Smooth muscle cell (in vitro differentiated cells): ENCODE measurements around the gene ATG7. TPM values are rescaled to one million over a fixed set of nuclear protein-coding genes. Genes with fewer than 3 reads are reported as not detected.

Experiments
- DNase-seq: peaks from one replicate; lab custom pipeline; 2025; ENCODE audit not compliant: unreplicated experiment; lab: John Stamatoyannopoulos, UW
- H2AFZ ChIP-seq: fragments of 200-600 bp; sonication (generic); 2 replicates; pipeline ENCODE4 v1.6.0; 2016; ENCODE audit warnings: antibody characterized with exemption, low read depth, mild to moderate bottlenecking
- H3F3A ChIP-seq: fragments of 200-600 bp; sonication (generic); 2 replicates; pipeline ENCODE4 v1.6.0; 2017; ENCODE audit warnings: antibody characterized with exemption, low read depth
- H3K27ac ChIP-seq: fragments of 200-600 bp; sonication (generic); 2 replicates; pipeline ENCODE4 v1.5.1; 2016; ENCODE audit warnings: low read depth, mild to moderate bottlenecking
- H3K27me3 ChIP-seq: fragments of 200-600 bp; sonication (generic); 2 replicates; pipeline ENCODE4 v1.6.1; 2016; ENCODE audit warnings: low read depth, mild to moderate bottlenecking
- H3K36me3 ChIP-seq: fragments of 200-600 bp; sonication (generic); 2 replicates; pipeline ENCODE4 v1.5.1; 2016; ENCODE audit warnings: low read depth
- H3K4me1 ChIP-seq: fragments of 200-600 bp; sonication (generic); 2 replicates; pipeline ENCODE4 v1.5.1; 2016; ENCODE audit warnings: low read depth
- H3K4me2 ChIP-seq: fragments of 200-600 bp; sonication (generic); 2 replicates; pipeline ENCODE4 v1.6.0; 2016; ENCODE audit warnings: mild to moderate bottlenecking
- H3K4me3 ChIP-seq: fragments of 200-600 bp; sonication (generic); 2 replicates; pipeline ENCODE4 v1.5.1; 2016; ENCODE audit warnings: mild to moderate bottlenecking
- H3K79me2 ChIP-seq: fragments of 200-600 bp; sonication (generic); 2 replicates; pipeline ENCODE4 v1.6.0; 2016; ENCODE audit warnings: low read depth, mild to moderate bottlenecking
- H3K9ac ChIP-seq: fragments of 200-600 bp; sonication (generic); 2 replicates; pipeline ENCODE4 v1.6.0; 2016; ENCODE audit warnings: low read depth
- H3K9me3 ChIP-seq: fragments of 200-600 bp; sonication (generic); replicated peaks from 2 replicates; pipeline ENCODE4 v1.5.1; 2016; ENCODE audit warnings: low read depth
- H4K20me1 ChIP-seq: fragments of 200-600 bp; sonication (generic); 2 replicates; pipeline ENCODE4 v1.6.0; 2016; ENCODE audit warnings: low read depth
- WGBS: methylation state at CpG from one replicate; pipeline ENCODE4 v1.1.7; 2016; ENCODE audit warnings: low lambda C conversion rate; 5-methylcytosine and 5-hydroxymethylcytosine counted together
- polyA plus RNA-seq: library from polyadenylated mRNA; unstranded; fragments of >200 nt; fragmentation: Nextera tagmentation; extraction: Ambion mirVana; gene quantifications from 2 replicates; pipeline ENCODE4 v1.2.1, GENCODE V29; 2016
- total RNA-seq: library from RNA; depleted of rRNA; stranded (reverse); fragments of >200 nt; gene quantifications from 2 replicates; pipeline ENCODE4 v1.2.3, GENCODE V29; 2014
- TF ChIP-seq, protein P1 (sequence below): fragments of 200-600 bp; sonication (generic); IDR thresholded peaks from 2 replicates; pipeline ENCODE4 v1.5.1; 2017; ENCODE audit warnings: borderline replicate concordance, mild to moderate bottlenecking, antibody characterized with exemption; ENCODE audit not compliant: insufficient read depth, poor library complexity, severe bottlenecking

ATG7 gene
- total and polyA plus RNA-seq, 2 experiments from 2014 or later: 19.4 to 40.3 TPM

GRCh38 chr3:11273891-11274291 is 1.7 kb downstream of the ATG7 start:
- Histone ChIP-seq H3K27me3 (no peaks in the 10 kb centered on the region), H3F3A (peaks cover 6% of the 10 kb centered on the region), H3K36me3 (no peaks in the 10 kb centered on the region), H3K9me3 (no peaks in the 10 kb centered on the region), H3K79me2 (peaks cover 61% of the 10 kb centered on the region), H3K27ac (no peak overlapping the region), H3K4me1 (peaks cover 8% of the 10 kb centered on the region), H4K20me1 (no peaks in the 10 kb centered on the region), H3K4me2 (peak overlapping the region; percentile 85), H3K4me3 (no peak overlapping the region), H2AFZ (no peak overlapping the region), H3K9ac (no peak overlapping the region)
- DNase-seq: no peak
- TF ChIP-seq, protein P1, sequence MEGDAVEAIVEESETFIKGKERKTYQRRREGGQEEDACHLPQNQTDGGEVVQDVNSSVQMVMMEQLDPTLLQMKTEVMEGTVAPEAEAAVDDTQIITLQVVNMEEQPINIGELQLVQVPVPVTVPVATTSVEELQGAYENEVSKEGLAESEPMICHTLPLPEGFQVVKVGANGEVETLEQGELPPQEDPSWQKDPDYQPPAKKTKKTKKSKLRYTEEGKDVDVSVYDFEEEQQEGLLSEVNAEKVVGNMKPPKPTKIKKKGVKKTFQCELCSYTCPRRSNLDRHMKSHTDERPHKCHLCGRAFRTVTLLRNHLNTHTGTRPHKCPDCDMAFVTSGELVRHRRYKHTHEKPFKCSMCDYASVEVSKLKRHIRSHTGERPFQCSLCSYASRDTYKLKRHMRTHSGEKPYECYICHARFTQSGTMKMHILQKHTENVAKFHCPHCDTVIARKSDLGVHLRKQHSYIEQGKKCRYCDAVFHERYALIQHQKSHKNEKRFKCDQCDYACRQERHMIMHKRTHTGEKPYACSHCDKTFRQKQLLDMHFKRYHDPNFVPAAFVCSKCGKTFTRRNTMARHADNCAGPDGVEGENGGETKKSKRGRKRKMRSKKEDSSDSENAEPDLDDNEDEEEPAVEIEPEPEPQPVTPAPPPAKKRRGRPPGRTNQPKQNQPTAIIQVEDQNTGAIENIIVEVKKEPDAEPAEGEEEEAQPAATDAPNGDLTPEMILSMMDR: no peak
- WGBS: 89% methylated on average over 5 of the region's 5 CpGs

DNA sequence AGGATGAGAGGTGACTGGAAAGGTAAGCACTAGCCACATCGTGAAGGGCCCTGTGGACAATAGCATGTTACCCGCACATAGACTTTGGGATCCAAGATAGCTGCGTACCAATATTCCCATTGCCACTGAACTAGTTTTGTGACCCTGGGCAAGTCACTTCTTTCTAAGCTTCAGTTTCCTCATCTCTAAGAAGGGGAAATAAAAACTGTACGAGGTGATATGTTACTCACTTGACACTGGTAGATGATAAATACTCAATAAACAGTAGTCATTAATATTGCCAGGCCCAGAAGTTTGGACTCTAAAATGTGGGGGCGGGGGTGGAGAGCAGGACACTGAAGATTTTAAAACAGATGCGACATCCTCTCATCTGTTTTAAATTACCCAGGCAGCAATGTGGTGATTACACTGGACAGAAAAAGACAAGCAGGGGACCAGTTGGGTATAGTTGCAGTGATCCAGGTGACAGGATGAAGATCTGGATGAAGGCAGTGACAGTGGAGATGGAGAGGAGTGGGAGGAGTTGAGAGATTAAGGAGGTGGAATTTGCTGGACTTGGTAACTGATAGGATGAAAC is 2.5 kb downstream of the ATG7 start:
- no peaks in the 10 kb centered on the region for H3K27me3 ChIP-seq
- no peaks in the 10 kb centered on the region for H3K36me3 ChIP-seq
- no peak overlapping the region for H3K4me3 ChIP-seq
- no peak for DNase-seq
- H3K79me2 ChIP-seq: peaks cover 69% of the 10 kb centered on the region
- TF ChIP-seq, protein P1: no peak
- H3K9ac ChIP-seq: no peak overlapping the region
- no peak overlapping the region for H3K27ac ChIP-seq
- peaks cover 8% of the 10 kb centered on the region for H3K4me1 ChIP-seq
- H3F3A ChIP-seq: peaks cover 6% of the 10 kb centered on the region
- H4K20me1 ChIP-seq: no peaks in the 10 kb centered on the region
- H3K9me3 ChIP-seq: no peaks in the 10 kb centered on the region
- no peak overlapping the region for H3K4me2 ChIP-seq
- H2AFZ ChIP-seq: no peak overlapping the region
- 89% methylated on average over 6 of the region's 6 CpGs for WGBS

- Histone ChIP-seq H3K79me2 (peaks cover 78% of the 10 kb centered on the region), H3K36me3 (no peaks in the 10 kb centered on the region), H3K4me1 (peaks cover 8% of the 10 kb centered on the region), H4K20me1 (no peaks in the 10 kb centered on the region), H3K27ac (no peak overlapping the region), H2AFZ (no peak overlapping the region), H3K4me3 (no peak overlapping the region), H3K9ac (no peak overlapping the region), H3K9me3 (no peaks in the 10 kb centered on the region), H3F3A (peaks cover 6% of the 10 kb centered on the region), H3K27me3 (no peaks in the 10 kb centered on the region), H3K4me2 (no peak overlapping the region)
- DNase-seq: no peak
- TF ChIP-seq, protein P1: no peak
- 46% methylated on average over 2 of the region's 2 CpGs for WGBS
These were observed 3.7 kb downstream of the ATG7 start for GRCh38 chr3:11275926-11276325.

DNA sequence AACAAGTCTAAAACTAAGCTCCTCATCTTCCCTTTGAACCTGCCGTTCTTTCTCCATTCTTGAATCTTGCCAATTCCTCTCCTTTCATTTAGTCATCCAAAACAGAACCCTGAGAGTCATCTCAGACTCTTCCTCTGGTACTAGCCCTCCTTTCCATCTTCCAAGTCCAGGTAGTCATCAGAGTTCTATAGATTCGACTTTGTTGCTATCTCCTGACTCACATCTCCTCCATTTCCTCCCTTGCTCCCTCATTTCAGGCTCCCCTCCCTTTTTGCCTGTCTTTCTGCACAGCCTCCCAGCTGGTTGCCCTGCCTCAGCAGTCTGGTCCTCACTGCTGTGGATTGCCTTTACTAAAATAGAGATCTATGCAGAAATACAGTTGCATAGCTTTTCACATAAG is 4.7 kb downstream of the ATG7 start:
- Histone ChIP-seq H3K9me3 (no peaks in the 10 kb centered on the region), H3K4me1 (peaks cover 8% of the 10 kb centered on the region), H4K20me1 (no peaks in the 10 kb centered on the region), H3K79me2 (peaks cover 78% of the 10 kb centered on the region), H2AFZ (no peak overlapping the region), H3F3A (peaks cover 6% of the 10 kb centered on the region), H3K9ac (no peak overlapping the region), H3K27me3 (no peaks in the 10 kb centered on the region), H3K36me3 (no peaks in the 10 kb centered on the region), H3K4me2 (no peak overlapping the region), H3K4me3 (no peak overlapping the region), H3K27ac (no peak overlapping the region)
- TF ChIP-seq, protein P1: no peak
- no peak for DNase-seq
- WGBS: 98% methylated on average over 2 of the region's 2 CpGs
